HFF-Myc (cell line): ENCODE data around the gene NUDT21.
"Not testable (repeated sequence)": the region's sequence is repeated elsewhere in the genome, so short reads cannot be mapped to it uniquely, and the experiment has no call there.

ENCODE experiments used
- DNase-seq: peaks from one replicate; pipeline ENCODE4 v3.0.0-alpha.2; 2011; ENCODE audit warnings: low read depth; ENCODE audit errors: extremely low read depth
- H3K4me3 ChIP-seq: replicated peaks from 2 replicates; pipeline ENCODE4 v1.5.1; 2011; ENCODE audit warnings: low read depth, mild to moderate bottlenecking, control low read depth, low read length
- TF ChIP-seq, protein P1 (sequence below): IDR thresholded peaks from 2 replicates; pipeline ENCODE4 v1.5.1; 2012; ENCODE audit warnings: mild to moderate bottlenecking, low read depth, low read length, control low read depth; ENCODE audit errors: missing control alignments

The NUDT21 gene

DNA sequence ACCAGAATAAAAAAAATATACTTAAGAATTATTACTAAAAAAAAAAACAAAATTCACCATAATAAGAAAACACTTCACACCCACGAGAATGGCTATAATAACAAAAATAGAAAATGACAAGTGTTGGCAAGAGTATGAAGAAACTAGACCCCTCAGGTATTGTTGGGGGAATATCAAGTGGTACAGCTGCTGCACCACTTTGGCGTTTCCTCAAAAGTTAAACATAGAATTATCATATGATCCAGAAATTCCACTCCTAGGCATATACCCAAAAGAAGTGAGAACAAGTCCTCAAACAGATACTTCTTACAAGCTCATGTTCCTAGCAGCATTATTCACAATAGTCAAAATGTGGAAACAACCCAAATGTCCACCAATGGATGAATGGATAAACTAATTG lies 52.1 kb downstream of the NUDT21 start:
- TF ChIP-seq, protein P1, sequence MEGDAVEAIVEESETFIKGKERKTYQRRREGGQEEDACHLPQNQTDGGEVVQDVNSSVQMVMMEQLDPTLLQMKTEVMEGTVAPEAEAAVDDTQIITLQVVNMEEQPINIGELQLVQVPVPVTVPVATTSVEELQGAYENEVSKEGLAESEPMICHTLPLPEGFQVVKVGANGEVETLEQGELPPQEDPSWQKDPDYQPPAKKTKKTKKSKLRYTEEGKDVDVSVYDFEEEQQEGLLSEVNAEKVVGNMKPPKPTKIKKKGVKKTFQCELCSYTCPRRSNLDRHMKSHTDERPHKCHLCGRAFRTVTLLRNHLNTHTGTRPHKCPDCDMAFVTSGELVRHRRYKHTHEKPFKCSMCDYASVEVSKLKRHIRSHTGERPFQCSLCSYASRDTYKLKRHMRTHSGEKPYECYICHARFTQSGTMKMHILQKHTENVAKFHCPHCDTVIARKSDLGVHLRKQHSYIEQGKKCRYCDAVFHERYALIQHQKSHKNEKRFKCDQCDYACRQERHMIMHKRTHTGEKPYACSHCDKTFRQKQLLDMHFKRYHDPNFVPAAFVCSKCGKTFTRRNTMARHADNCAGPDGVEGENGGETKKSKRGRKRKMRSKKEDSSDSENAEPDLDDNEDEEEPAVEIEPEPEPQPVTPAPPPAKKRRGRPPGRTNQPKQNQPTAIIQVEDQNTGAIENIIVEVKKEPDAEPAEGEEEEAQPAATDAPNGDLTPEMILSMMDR: no peak
- no peak for DNase-seq

DNA sequence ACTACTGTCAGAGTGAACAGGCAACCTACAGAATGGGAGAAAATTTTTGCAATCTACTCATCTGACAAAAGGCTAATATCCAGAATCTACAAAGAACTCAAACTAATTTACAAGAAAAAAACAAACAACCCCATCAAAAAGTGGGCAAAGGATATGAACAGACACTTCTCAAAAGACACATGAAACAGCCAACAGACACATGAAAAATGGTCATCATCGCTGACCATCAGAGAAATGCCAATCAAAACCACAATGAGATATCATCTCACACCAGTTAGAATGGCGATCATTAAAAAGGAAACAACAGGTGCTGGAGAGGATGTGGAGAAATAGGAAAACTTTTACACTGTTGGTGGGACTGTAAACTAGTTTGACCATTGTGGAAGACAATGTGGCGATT lies 54.4 kb downstream of the NUDT21 start:
- not testable (repeated sequence) for DNase-seq, H3K4me3 ChIP-seq

More for the DNA sequence above, 52.1 kb downstream of the NUDT21 start:
- H3K4me3 ChIP-seq: no peak overlapping the region

DNA sequence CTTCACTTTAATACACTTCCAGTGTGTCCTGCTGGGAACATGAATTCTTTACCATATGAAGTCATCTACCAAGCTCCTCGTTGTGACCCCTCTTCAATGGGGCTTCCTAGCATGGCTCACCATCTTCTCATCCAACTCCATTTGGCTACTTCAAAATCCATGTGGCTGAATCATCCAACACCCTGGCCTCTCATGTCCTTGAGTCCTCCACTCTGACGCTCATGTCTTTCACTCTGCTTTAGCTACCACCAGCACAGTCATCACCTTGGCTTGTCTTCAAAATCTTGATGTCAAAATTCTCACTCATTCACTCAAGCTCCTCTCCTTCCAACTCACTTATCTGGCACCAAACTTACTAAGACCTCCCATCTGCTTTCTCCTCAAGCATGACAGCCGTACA lies 61.6 kb downstream of the NUDT21 start:
- DNase-seq: no peak
- H3K4me3 ChIP-seq: no peak overlapping the region
- TF ChIP-seq, protein P1: no peak

DNA sequence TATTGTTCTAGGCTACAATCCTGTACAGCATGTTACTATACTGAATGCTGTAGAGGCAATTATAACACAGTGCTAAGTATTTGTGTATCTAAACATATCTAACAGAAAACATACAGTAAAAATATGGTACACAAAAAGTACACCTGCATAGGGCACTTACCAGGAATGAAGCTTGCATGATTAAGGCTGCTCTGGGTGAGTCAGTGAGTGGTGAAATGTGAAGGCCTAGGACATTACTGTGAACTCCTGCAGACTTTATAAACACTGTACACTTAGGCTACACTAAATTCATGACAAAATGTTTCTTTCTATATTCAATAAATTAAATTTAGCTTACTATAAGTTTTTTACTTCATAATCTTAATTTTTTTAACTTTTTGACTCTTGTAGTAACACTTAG lies 62.9 kb downstream of the NUDT21 start:
- H3K4me3 ChIP-seq: no peak overlapping the region
- TF ChIP-seq, protein P1: no peak
- DNase-seq: no peak

DNA sequence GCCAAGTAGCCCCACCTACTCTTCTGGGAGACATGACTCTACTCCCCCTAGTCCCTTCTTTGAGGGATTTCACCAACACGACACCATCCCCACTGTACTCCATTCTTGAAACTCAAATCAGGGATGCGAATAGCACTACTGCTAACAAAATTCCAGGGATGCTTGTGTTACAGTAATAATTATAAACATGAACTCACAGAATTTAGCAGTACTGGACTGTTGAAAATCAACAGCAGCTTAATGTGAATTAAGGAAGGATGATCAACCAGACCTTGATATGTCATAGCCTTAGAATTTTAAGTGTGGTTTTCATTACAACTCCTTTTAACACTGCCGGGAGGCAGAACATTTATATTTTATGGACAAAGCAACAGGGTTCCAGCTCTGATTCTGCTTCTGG lies 63.7 kb downstream of the NUDT21 start:
- no peak for DNase-seq
- no peak overlapping the region for H3K4me3 ChIP-seq
- TF ChIP-seq, protein P1: no peak

DNA sequence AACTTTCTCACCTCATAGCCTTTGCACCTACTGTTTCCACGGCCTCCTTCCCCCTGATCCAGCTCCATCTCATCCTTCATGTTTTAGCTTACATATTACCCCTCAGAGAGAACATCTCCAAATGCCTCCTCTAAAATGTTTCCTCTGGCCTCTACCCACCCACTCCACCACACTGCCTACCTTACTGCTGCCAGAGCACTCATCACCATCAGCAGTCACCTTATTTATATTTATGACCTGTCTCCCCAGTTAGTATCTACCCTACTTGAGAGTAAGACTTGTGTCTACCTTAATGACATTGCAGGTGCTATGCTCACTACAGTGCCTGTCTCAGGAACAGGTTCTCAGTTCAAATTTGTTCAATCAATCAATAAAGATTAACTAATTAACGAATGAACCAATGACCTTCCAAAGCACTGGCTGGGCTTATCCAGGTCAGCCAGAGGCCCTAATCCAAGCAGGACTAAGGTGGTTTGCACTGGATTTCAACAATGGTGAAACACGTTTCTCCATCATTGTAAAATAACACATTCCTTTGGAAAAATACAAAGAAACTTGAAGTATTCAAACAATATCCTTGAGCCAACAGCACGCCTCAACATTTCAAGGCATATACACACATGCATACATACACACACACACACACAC lies 66.9 kb downstream of the NUDT21 start:
- TF ChIP-seq, protein P1: no peak
- no peak overlapping the region for H3K4me3 ChIP-seq
- DNase-seq: no peak

DNA sequence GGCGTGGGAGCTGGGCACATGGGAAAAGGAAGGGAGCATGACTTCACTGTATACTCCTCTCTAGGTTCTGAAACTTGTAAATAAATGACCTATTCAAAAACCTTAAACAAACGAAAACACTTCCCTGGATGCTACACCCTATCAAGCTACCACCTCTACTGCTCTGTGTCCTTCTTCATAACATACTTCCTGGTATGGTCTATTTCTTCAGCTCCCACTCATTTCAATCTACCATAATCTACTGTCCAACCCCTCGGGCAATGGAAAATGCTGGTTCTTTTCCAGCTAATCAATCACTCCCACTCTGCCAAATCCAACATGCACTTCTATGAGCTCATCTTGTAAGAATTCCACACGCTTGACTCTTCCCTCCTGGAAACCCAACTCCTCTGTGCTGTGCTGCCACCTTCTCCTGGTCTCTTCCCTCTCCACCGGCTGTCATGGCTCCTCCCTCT lies 68.2 kb downstream of the NUDT21 start:
- TF ChIP-seq, protein P1: no peak
- no peak for DNase-seq
- no peak overlapping the region for H3K4me3 ChIP-seq
